K562 (cell line): ENCODE measurements around the gene SMIM22. TPM values are rescaled to one million over a fixed set of nuclear protein-coding genes. Genes with fewer than 3 reads are reported as not detected.

ENCODE experiments used
- FOXP1 ChIP-seq: sonication (generic); formaldehyde crosslinking; IDR thresholded peaks from 2 replicates; pipeline ENCODE4 v1.8.0; 2022; ENCODE audit warnings: mild to moderate bottlenecking, missing genetic modification reagents
- HDAC1 ChIP-seq, 2 experiments: fragments of 450-650 bp; IDR thresholded peaks; 2 replicates each; pipeline ENCODE4 v1.6.1; 2016 to 2017; ENCODE audit warnings: inconsistent platforms in 1 of 2, mild to moderate bottlenecking in 1 of 2, moderate library complexity in 1 of 2
- KAT8 ChIP-seq: fragments of 450-650 bp; IDR thresholded peaks from 2 replicates; pipeline ENCODE4 v1.6.1; 2016; ENCODE audit warnings: low read depth, mild to moderate bottlenecking
- KHSRP ChIP-seq: fragments of 450-650 bp; IDR thresholded peaks from 2 replicates; pipeline ENCODE4 v1.6.1; 2017
- MCM2 ChIP-seq: fragments of 450-650 bp; IDR thresholded peaks from 2 replicates; pipeline ENCODE4 v1.6.1; 2017; ENCODE audit warnings: low read depth, mild to moderate bottlenecking
- MECOM ChIP-seq: fragments of 250-450 bp; sonication (Bioruptor Pico); IDR thresholded peaks from 2 replicates; pipeline ENCODE4 v1.8.0; 2022; ENCODE audit warnings: inconsistent platforms
- NFATC3 ChIP-seq: fragments of 450-650 bp; IDR thresholded peaks from 2 replicates; pipeline ENCODE4 v1.6.1; 2017; ENCODE audit warnings: mild to moderate bottlenecking
- PHB ChIP-seq: fragments of 250-450 bp; sonication (Bioruptor Pico); IDR thresholded peaks from 2 replicates; pipeline ENCODE4 v1.5.0; 2021
- POLR2B ChIP-seq: fragments of 450-650 bp; IDR thresholded peaks from 2 replicates; pipeline ENCODE4 v1.6.1; 2018; ENCODE audit warnings: low read depth; ENCODE audit not compliant: partially characterized antibody
- PURB ChIP-seq: sonication (generic); formaldehyde crosslinking; IDR thresholded peaks from 2 replicates; pipeline ENCODE4 v1.9.0; 2021; ENCODE audit warnings: low read depth, mild to moderate bottlenecking, missing genetic modification reagents
- RFX1 ChIP-seq: fragments of 450-650 bp; IDR thresholded peaks from 2 replicates; pipeline ENCODE4 v1.6.1; 2016; ENCODE audit warnings: mild to moderate bottlenecking, moderate library complexity
- SMAD1 ChIP-seq: fragments of 150-350 bp; IDR thresholded peaks from 2 replicates; pipeline ENCODE4 v1.6.1; 2014; ENCODE audit warnings: low read length, low read depth; ENCODE audit not compliant: partially characterized antibody
- SREBF1 ChIP-seq: fragments of 150-350 bp; IDR thresholded peaks from 2 replicates; pipeline ENCODE4 v1.6.1; 2014; ENCODE audit warnings: antibody characterized with exemption, low read depth, low read length, borderline replicate concordance
- TGIF2 ChIP-seq: sonication (generic); formaldehyde crosslinking; IDR thresholded peaks from 2 replicates; pipeline ENCODE4 v1.8.1; 2022; ENCODE audit warnings: mild to moderate bottlenecking, missing genetic modification reagents, moderate library complexity
- ZFP1 ChIP-seq: fragments of 450-650 bp; formaldehyde crosslinking; IDR thresholded peaks from 2 replicates; pipeline ENCODE4 v1.4.0; 2020; ENCODE audit warnings: mild to moderate bottlenecking, mixed read lengths
- ZFPM2 ChIP-seq: fragments of 250-450 bp; sonication (Bioruptor Pico); IDR thresholded peaks from 2 replicates; pipeline ENCODE4 v1.5.1; 2022; ENCODE audit warnings: mild to moderate bottlenecking
- ZNF253 ChIP-seq: fragments of 250-450 bp; sonication (Bioruptor Pico); conservative IDR thresholded peaks from 2 replicates; pipeline ENCODE4 v1.6.1; 2021; ENCODE audit warnings: mild to moderate bottlenecking
- ZNF77 ChIP-seq: fragments of 250-450 bp; sonication (Bioruptor Pico); IDR thresholded peaks from 2 replicates; pipeline ENCODE4 v1.5.0; 2020
- ZNF830 ChIP-seq: fragments of 250-450 bp; sonication (Bioruptor Pico); IDR thresholded peaks from 2 replicates; pipeline ENCODE4 v1.5.0; 2021; ENCODE audit warnings: mild to moderate bottlenecking
- polyA plus RNA-seq, 8 experiments: library from polyadenylated mRNA; depleted of rRNA in 4 of 8; stranded (reverse) in 5 of 8; unstranded in 3 of 8; fragments of >200 nt; fragmentation: Nextera tagmentation in 2 of 8; fragmentation: Illumina TruSeq in 1 of 8; extraction: Ambion mirVana in 2 of 8; extraction: Trizol in 1 of 8; gene quantifications; 2 replicates each; pipeline versions ENCODE4 v1.2.1 to v1.2.3, GENCODE V29; 2011 to 2014; ENCODE audit warnings: inconsistent platforms in 1 of 8, missing spikeins in 1 of 8
- total RNA-seq, 7 experiments: library from RNA; depleted of rRNA in 6 of 7; stranded (reverse); fragments of >200 nt in 6 of 7; fragmentation: Illumina TruSeq in 2 of 7; extraction: Trizol in 2 of 7; gene quantifications; 2 replicates each; pipeline versions ENCODE4 v1.2.1 to v1.2.3, GENCODE V29; 2011 to 2021; ENCODE audit warnings: low replicate concordance in 1 of 7
- TF ChIP-seq, protein P1 (sequence below): sonication (generic); formaldehyde crosslinking; IDR thresholded peaks from 2 replicates; pipeline ENCODE4 v1.8.0; 2023; ENCODE audit warnings: mild to moderate bottlenecking, missing genetic modification reagents
- TF ChIP-seq, protein P2 (sequence below), 2 experiments: fragments of 250-450 bp in 1 of 2; fragments of 450-650 bp in 1 of 2; sonication (Bioruptor Pico) in 1 of 2; IDR thresholded peaks; 2 replicates each; pipeline versions ENCODE4 v1.6.1 to v1.8.0; 2016 to 2021; ENCODE audit warnings: mild to moderate bottlenecking in 2 of 2, moderate library complexity in 2 of 2, missing compliant biosample characterization in 1 of 2, missing genetic modification characterization in 1 of 2
- TF ChIP-seq, protein P3 (sequence below): fragments of 150-350 bp; conservative IDR thresholded peaks from 2 replicates; pipeline ENCODE4 v1.6.1; 2014; ENCODE audit warnings: low read length
- TF ChIP-seq, protein P4 (sequence below): fragments of 450-650 bp; conservative IDR thresholded peaks from 2 replicates; pipeline ENCODE4 v1.6.1; 2016; ENCODE audit warnings: missing genetic modification characterization, low read depth, mild to moderate bottlenecking, control low read depth, missing compliant biosample characterization
- TF ChIP-seq, protein P5 (sequence below): fragments of 250-450 bp; sonication (Bioruptor Pico); IDR thresholded peaks from 2 replicates; pipeline ENCODE4 v1.6.1; 2021; ENCODE audit warnings: mild to moderate bottlenecking

Gene SMIM22
- total and polyA plus RNA-seq, 9 of the 15 experiments (the other 6 are each of a cell fraction or from before 2014, with no cell fraction given), result not detected

DNA sequence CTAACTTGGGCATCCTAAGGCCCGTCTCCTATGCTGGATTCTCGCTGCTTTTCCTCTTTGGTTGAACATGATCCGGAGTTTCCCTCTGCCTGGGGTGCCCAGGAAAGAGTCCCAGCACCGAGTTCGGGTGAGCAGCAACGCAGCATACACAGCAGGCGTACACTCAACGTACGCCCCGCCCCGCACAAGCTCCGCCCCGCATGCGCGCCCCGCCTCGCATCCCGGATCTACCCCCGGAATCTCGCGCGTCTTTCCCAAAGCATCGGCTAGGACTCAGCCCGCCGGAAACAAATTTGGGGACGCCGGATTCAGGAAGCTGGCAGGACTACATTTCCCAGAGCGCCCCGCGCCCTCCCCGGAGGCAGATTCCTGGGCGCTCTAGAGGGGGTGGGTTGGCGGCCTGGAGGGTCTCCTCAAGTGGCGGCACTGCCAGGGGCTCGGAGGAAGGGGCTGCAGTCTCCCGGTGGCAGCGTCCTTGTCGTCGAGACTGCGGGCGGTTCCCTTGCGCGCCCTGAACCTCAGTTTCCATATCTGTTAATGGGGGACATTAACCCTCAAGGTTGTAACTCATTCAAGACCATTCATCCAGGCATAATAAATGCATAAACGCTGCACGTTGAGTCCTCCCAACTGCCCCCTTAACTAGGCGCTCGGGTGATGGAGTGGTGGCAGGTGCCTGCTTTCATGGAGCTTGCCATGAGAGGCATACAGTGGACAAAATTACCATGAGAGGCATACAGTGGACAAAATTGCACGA, 26.4 kb upstream of the SMIM22 start (continued):
- TF ChIP-seq, protein P1, sequence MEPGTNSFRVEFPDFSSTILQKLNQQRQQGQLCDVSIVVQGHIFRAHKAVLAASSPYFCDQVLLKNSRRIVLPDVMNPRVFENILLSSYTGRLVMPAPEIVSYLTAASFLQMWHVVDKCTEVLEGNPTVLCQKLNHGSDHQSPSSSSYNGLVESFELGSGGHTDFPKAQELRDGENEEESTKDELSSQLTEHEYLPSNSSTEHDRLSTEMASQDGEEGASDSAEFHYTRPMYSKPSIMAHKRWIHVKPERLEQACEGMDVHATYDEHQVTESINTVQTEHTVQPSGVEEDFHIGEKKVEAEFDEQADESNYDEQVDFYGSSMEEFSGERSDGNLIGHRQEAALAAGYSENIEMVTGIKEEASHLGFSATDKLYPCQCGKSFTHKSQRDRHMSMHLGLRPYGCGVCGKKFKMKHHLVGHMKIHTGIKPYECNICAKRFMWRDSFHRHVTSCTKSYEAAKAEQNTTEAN (CRISPR knock-in tag), result no peak
- TF ChIP-seq ZFPM2, result no peak
- TF ChIP-seq TGIF2, result no peak
- no peak for TF ChIP-seq ZNF77 (CRISPR knock-in tag)
- TF ChIP-seq FOXP1 (CRISPR knock-in tag), result no peak
- TF ChIP-seq, protein P2, sequence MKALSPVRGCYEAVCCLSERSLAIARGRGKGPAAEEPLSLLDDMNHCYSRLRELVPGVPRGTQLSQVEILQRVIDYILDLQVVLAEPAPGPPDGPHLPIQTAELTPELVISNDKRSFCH (CRISPR knock-in tag; IDR thresholded peaks at IDR 0.05), result no peak
- TF ChIP-seq, protein P2 (tag; IDR thresholded peaks at IDR 0.05), result 0 out of 2 replicates have a peak, but pooled peaks have one; percentile 24
- peak; percentile 85 for TF ChIP-seq POLR2B
- no peak for TF ChIP-seq SMAD1
- TF ChIP-seq PHB (CRISPR knock-in tag), result no peak
- TF ChIP-seq KHSRP, result no peak
- TF ChIP-seq, protein P3, sequence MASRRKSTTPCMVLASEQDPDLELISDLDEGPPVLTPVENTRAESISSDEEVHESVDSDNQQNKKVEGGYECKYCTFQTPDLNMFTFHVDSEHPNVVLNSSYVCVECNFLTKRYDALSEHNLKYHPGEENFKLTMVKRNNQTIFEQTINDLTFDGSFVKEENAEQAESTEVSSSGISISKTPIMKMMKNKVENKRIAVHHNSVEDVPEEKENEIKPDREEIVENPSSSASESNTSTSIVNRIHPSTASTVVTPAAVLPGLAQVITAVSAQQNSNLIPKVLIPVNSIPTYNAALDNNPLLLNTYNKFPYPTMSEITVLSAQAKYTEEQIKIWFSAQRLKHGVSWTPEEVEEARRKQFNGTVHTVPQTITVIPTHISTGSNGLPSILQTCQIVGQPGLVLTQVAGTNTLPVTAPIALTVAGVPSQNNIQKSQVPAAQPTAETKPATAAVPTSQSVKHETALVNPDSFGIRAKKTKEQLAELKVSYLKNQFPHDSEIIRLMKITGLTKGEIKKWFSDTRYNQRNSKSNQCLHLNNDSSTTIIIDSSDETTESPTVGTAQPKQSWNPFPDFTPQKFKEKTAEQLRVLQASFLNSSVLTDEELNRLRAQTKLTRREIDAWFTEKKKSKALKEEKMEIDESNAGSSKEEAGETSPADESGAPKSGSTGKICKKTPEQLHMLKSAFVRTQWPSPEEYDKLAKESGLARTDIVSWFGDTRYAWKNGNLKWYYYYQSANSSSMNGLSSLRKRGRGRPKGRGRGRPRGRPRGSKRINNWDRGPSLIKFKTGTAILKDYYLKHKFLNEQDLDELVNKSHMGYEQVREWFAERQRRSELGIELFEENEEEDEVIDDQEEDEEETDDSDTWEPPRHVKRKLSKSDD, result peak; percentile 72; the same call in 1 of the 2 replicates
- no peak for TF ChIP-seq MECOM (CRISPR knock-in tag)
- no peak for TF ChIP-seq PURB
- TF ChIP-seq, protein P4, sequence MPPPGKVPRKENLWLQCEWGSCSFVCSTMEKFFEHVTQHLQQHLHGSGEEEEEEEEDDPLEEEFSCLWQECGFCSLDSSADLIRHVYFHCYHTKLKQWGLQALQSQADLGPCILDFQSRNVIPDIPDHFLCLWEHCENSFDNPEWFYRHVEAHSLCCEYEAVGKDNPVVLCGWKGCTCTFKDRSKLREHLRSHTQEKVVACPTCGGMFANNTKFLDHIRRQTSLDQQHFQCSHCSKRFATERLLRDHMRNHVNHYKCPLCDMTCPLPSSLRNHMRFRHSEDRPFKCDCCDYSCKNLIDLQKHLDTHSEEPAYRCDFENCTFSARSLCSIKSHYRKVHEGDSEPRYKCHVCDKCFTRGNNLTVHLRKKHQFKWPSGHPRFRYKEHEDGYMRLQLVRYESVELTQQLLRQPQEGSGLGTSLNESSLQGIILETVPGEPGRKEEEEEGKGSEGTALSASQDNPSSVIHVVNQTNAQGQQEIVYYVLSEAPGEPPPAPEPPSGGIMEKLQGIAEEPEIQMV (tag), result no peak
- TF ChIP-seq NFATC3, result no peak
- no peak for TF ChIP-seq KAT8
- TF ChIP-seq ZFP1, result no peak
- no peak for TF ChIP-seq MCM2
- no peak for TF ChIP-seq RFX1
- no peak for TF ChIP-seq SREBF1
- no peak for TF ChIP-seq HDAC1 (IDR thresholded peaks at IDR 0.05)
- TF ChIP-seq, protein P5, sequence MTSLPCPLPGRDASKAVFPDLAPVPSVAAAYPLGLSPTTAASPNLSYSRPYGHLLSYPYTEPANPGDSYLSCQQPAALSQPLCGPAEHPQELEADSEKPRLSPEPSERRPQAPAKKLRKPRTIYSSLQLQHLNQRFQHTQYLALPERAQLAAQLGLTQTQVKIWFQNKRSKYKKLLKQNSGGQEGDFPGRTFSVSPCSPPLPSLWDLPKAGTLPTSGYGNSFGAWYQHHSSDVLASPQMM (CRISPR knock-in tag), result no peak
- no peak for TF ChIP-seq ZNF253 (CRISPR knock-in tag)
- TF ChIP-seq ZNF830 (CRISPR knock-in tag), result no peak
